GM19043 (cell line): ENCODE results near the gene EFNA2.
"Not testable (repeated sequence)": the region's sequence is repeated elsewhere in the genome, so short reads cannot be mapped to it uniquely, and the experiment has no call there.

Experiments used
- ATAC-seq: cut with Tn5 transposase; IDR thresholded peaks from one replicate; pipeline ENCODE4 v1.9.1; 2021; ENCODE audit warnings: low read depth; ENCODE audit not compliant: unreplicated experiment

The EFNA2 gene

GRCh38 chr19:1313695-1314613, 28.3 kb downstream of the EFNA2 start:
- ATAC-seq, result no peak

- ATAC-seq, result no peak
Measured at GRCh38 chr19:1315470-1316166, 29.9 kb downstream of the EFNA2 start.

DNA sequence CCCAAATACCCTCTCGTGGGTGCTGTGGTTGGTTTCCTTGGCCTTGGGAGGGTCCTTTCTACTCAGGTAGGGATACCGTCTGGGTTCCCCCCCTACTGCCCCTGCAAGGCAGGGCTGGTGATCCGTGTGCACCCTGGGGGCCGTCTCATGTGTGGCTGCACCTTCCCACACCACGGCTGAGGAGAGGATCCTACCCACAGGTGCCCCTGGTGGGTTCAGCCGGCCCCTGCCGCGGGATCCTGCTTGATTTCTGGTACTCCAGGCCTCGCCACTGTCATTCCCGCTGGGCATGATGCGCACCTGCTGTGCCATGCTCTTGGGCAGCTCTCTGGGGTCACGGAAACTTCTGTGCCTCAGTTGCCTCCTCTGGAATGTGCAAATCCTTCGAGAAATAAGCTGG, 30.8 kb downstream of the EFNA2 start:
- ATAC-seq, result no peak

DNA sequence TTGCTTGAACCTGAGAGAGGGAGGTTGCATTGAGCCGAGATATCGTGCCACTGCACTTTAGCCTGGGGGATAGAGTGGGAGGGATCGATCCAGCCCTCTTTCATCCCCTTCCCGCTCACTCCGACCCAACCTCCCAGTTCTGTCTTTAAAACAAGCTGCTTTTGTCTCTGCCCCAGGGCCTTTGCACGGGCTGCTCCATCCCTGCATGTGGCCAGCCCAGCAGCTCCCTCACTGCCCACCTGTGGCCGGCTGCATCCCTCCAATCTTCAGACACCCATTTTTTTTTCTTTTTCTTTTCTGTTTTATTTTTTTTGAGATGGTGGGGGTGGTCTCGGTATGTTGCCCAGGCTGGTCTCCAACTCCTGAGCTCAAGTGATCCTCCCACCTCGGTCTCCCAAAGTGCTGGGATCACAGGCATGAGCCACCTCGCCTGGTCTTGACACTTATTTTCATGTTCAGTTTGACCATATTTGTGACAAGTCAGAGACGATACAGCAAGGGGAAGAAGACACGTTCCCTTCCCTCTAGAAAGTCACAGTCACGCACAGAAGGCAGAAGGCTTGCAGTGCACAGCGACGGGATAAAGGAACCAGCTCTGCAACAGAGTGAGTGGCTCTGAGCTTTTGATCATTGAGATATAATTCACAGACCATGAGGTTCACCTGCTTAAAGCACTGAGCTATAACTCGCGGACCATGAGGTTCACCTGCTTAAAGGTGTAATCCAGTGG, 31.8 kb downstream of the EFNA2 start:
- ATAC-seq, result no peak

- no peak for ATAC-seq
Measured at GRCh38 chr19:1318678-1319471, 33.2 kb downstream of the EFNA2 start.

GRCh38 chr19:1320282-1320650, 34.6 kb downstream of the EFNA2 start:
- ATAC-seq, result not testable (repeated sequence)

DNA sequence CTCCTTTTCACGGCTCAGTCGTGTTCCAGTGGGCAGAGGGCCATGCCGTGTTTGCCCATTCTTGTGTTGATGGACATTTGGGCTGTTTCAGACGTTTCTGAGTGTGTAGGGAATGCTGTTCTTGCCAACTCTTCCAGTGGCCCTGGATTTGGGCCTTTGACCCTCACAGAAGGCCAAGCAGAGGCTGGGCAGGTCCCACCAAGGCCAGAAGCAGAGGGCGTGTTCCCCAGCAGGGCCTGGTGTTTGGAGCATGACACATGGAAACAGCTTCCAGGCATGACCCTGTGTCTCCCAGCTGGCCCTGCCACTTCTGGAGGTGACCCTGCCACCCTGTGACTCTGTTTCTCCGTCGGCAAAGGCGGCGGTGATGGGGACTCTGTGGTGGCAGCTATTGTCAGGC, 35.9 kb downstream of the EFNA2 start:
- ATAC-seq, result no peak

- ATAC-seq, result no peak
Measured at GRCh38 chr19:1322198-1322981, 36.7 kb downstream of the EFNA2 start.

- ATAC-seq, result no peak
Measured at GRCh38 chr19:1324249-1324805, 38.7 kb downstream of the EFNA2 start.

GRCh38 chr19:1324806-1325567, 39.3 kb downstream of the EFNA2 start:
- no peak for ATAC-seq

GRCh38 chr19:1325568-1326294, 40.1 kb downstream of the EFNA2 start:
- ATAC-seq, result no peak

DNA sequence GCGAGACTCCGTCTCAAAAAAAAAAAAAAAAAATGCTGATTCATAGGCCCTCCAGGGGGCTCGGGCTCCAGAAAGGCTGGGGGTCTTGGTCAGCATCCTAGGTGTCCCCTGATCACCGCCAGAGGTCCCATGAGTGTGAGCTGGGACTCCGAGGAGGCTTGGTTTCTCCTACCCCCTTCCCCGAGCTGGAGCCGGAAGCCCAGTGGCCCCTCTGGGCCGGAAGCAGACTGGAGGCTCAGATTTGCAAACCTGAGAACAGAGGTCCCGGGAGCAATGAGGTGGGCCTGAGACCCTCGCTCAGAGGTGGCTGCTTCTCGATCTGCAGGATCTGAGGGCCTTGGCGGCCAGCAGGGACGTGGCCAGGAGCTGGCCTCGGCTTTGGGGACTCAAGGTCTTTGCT, 41.5 kb downstream of the EFNA2 start:
- no peak for ATAC-seq

- ATAC-seq, result not testable (repeated sequence)
Measured at GRCh38 chr19:1332208-1332607, 46.5 kb downstream of the EFNA2 start.

- ATAC-seq, result no peak
Measured at GRCh38 chr19:1336079-1336684, 50.5 kb downstream of the EFNA2 start.

DNA sequence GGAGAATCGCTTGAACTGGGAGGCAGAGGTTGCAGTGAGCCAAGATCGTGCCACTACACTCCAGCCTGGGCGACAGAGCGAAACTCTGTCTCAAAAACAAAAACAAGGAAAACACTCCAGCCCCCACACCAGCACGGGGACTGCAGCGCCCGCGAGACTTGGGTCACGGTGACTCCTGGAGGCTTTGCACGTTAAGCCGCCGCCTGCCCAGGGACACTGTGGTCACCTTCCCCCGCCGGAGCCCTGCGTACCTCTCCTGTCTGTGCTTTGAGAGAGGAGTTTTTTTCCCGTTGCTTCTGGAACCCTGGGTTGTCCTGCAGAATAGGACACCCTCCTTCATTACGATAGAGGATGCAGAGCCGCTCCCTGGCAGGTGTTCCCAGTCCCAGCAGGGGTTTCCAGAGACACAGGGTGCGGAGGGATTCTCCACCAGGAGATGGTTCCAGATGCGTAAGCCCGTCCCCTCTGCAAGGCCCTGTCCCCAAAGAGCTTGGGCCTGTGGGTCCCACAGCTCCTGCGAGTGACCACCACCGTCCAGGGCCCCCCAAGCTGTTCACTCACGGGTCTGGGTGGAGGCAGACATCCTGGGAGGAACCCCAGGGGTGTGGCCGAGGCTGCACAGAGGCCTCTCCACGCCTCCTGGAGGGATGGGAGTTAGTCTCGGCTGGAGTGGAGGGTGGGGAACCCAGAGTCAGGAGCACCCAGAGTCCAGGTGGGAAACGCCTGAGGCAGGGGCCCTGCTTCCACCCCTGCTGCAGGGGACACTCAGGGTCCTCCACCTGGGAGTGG, 55.2 kb downstream of the EFNA2 start:
- no peak for ATAC-seq

DNA sequence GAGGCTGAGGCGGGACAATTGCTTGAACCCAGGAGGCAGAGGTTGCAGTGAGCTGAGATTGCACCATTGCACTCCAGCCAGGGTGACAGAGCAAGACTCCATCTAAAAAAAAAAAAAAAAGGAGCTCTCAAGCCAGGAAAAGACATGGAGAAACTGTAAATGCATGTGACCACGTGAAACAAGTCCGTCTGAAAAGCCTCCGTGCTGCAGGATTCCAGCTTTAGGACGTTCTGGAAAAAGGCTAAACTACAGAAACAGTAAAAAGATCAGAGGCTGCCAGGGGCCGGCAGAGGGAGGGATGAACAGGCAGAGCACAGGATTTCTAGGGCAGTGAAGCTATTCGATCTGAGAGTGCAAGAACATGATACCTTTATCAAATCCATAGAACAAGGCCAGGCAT, 57.4 kb downstream of the EFNA2 start:
- ATAC-seq, result no peak

DNA sequence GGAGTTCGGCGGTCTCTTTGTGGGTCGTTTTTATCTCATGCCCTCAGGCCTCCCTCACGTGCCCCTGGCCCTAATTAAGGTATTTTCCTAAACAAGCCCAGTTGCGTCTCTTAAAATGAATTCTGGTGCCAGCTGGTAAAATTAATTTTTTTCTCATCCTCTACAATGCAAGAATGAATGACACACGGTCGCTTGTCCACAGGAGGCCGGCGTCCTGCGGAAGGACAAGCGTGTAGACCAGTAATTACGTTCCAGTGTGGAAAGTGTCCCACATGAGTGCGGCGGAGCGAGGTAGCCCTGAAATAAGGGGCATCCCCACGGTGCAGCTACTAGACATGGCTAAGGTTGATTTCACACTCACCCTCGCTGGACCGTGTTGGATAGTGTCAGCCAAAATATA, 63.5 kb downstream of the EFNA2 start:
- ATAC-seq, result no peak
